BJ (cell line): ENCODE results near the gene EFCAB6. TPM values are rescaled to one million over a fixed set of nuclear protein-coding genes. Genes with fewer than 3 reads are reported as not detected.

Experiments used
- CTCF ChIA-PET: fragments of 350-600 bp; formaldehyde crosslinking; extraction: SDS; loops from one replicate; lab custom pipeline; 2021; ENCODE audit warnings: antibody characterized with exemption, inconsistent platforms; lab: Yijun Ruan, JAX
- POLR2A ChIA-PET: fragments of 300-600 bp; sonication (Branson Sonifier 250); formaldehyde crosslinking; extraction: SDS; loops from one replicate; lab custom pipeline; 2021; ENCODE audit warnings: antibody characterized with exemption; lab: Charles Lee
- DNase-seq: peaks from one replicate; pipeline ENCODE4 v3.0.0-alpha.2; 2011; ENCODE audit warnings: low read depth
- H3K27me3 ChIP-seq: 2 replicates; pipeline ENCODE4 v1.6.0; 2011; ENCODE audit warnings: low read length; ENCODE audit not compliant: control insufficient read depth, insufficient read depth
- H3K36me3 ChIP-seq: 2 replicates; pipeline ENCODE4 v1.5.1; 2011; ENCODE audit warnings: low read length; ENCODE audit not compliant: control insufficient read depth, insufficient read depth
- H3K4me3 ChIP-seq: 2 replicates; pipeline ENCODE4 v1.5.1; 2011; ENCODE audit warnings: low read depth, mild to moderate bottlenecking, control low read depth, low read length
- polyA plus RNA-seq: library from polyadenylated mRNA; depleted of rRNA; stranded (reverse); fragments of >200 nt; gene quantifications from 2 replicates; pipeline ENCODE4 v1.2.3, GENCODE V29; 2011
- TF ChIP-seq, protein P1 (sequence below): IDR thresholded peaks from 2 replicates; pipeline ENCODE4 v1.5.1; 2011; ENCODE audit warnings: low read depth, mild to moderate bottlenecking, control low read depth, inconsistent platforms, low read length, moderate library complexity; ENCODE audit not compliant: insufficient read depth

The EFCAB6 gene
- polyA plus RNA-seq, 1 experiment, result 0.75 TPM

DNA sequence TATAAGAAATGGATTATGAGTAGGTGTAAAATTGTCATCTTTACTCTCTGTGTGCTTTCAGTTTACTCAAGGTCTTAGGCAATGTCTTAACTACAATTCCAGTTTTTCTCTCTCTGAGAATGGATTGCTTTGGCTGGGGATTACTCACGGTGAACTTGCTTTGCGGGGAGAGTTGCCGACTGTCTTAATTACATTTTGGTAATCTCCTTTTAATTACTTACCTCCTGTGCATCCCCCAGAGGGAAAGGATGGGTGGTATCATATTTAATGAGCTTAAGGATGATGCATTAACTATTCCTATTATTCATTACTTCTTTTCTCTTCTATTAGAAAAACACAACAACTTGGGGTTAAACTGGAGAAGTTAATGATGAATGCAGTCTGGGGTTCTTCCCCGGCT is 240.9 kb downstream of the EFCAB6 start:
- CTCF ChIA-PET, result no interaction called here
- TF ChIP-seq, protein P1, sequence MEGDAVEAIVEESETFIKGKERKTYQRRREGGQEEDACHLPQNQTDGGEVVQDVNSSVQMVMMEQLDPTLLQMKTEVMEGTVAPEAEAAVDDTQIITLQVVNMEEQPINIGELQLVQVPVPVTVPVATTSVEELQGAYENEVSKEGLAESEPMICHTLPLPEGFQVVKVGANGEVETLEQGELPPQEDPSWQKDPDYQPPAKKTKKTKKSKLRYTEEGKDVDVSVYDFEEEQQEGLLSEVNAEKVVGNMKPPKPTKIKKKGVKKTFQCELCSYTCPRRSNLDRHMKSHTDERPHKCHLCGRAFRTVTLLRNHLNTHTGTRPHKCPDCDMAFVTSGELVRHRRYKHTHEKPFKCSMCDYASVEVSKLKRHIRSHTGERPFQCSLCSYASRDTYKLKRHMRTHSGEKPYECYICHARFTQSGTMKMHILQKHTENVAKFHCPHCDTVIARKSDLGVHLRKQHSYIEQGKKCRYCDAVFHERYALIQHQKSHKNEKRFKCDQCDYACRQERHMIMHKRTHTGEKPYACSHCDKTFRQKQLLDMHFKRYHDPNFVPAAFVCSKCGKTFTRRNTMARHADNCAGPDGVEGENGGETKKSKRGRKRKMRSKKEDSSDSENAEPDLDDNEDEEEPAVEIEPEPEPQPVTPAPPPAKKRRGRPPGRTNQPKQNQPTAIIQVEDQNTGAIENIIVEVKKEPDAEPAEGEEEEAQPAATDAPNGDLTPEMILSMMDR, result no peak

GRCh38 chr22:43570531-43571165 is 241.5 kb downstream of the EFCAB6 start:
- no peaks in the 10 kb centered on the region for H3K36me3 ChIP-seq
- TF ChIP-seq, protein P1, result no peak
- ChIA-PET POLR2A (no interaction called here), CTCF (no interaction called here)
- no peak overlapping the region for H3K4me3 ChIP-seq
- DNase-seq, result no peak
- no peaks in the 10 kb centered on the region for H3K27me3 ChIP-seq

More for the DNA sequence above, 240.9 kb downstream of the EFCAB6 start:
- no peaks in the 10 kb centered on the region for H3K36me3 ChIP-seq
- POLR2A ChIA-PET, result no interaction called here
- no peaks in the 10 kb centered on the region for H3K27me3 ChIP-seq
- no peak overlapping the region for H3K4me3 ChIP-seq
- no peak for DNase-seq

- Histone ChIP-seq H3K36me3 (no peaks in the 10 kb centered on the region), H3K4me3 (no peak overlapping the region), H3K27me3 (no peaks in the 10 kb centered on the region)
- DNase-seq, result no peak
- CTCF ChIA-PET, result no interaction called here
- POLR2A ChIA-PET, result no interaction called here
- TF ChIP-seq, protein P1, result no peak
Measured at GRCh38 chr22:43569111-43569510, 243.0 kb downstream of the EFCAB6 start.

DNA sequence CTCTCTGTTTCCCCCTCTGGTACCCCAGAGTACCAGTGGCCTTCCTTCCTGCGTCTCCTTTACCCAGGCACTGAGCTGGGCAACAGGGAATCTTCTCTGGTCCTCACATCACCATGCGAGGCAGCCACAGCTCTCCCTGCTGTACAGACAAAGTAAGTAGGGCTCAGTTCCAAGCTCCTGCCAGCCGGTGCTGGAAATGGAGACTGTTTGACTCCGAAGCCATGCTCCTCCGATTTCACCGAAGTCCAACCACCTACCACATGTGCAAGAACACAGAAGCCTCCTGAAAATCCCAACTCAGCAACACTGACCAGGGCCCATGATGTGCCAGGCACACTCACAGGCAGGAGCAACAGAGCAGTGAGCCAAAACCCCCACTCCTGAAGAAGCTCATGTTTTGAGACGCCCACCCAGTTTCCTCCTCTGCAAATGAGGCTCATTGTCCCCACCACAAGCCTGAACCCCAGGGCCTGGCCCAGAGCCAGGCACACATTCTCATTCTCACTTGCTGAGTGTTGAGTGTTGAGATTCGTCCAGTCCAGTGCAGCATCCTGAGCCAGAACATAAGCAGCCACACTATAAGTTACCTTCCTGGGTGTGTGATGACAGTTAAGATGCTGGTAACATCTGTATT is 244.3 kb downstream of the EFCAB6 start:
- H3K27me3 ChIP-seq, result no peaks in the 10 kb centered on the region
- DNase-seq, result no peak
- H3K36me3 ChIP-seq, result no peaks in the 10 kb centered on the region
- POLR2A ChIA-PET, result no interaction called here
- no peak overlapping the region for H3K4me3 ChIP-seq
- CTCF ChIA-PET, result interaction anchor here (1.7 kb wide), 1 partner anchor 8 kb away, joined by 6 read pairs; no protein-coding TSS in a partner anchor
- TF ChIP-seq, protein P1, result no peak

DNA sequence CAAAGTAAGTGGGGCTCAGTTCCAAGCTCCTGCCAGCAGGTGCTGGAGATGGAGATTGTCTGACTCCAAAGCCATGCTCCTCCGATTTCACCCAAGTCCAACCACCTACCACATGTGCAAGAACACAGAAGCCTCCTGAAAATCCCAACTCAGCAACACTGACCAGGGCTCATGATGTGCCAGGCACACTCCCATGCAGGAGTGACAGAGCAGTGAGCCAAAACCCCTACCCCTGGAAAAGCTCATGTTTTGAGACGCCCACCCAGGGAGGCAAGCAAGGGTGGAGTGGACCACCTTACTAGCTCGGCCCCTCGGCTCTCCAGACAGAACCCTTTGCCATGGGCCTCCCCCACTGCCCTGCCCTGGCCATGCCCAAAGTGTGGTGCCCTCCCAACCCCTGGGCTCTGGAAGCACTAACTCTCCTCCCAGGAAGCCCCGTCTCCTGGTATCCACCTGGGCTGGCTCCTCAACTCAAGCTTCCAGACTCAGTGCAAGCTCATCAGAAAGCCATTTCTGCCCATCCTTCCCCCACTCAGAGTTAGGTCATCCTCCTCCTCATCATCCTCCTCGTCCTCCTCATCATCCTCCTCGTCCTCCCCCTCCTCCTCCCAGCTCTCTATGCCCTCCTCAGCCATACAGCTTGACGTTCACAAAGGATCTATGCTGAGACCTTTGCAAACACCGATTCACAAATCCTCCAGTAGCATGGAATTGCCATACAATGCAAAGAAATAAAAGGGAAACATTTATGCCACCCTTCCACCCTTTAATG is 245.4 kb downstream of the EFCAB6 start:
- no peak for DNase-seq
- H3K4me3 ChIP-seq, result no peak overlapping the region
- H3K36me3 ChIP-seq, result no peaks in the 10 kb centered on the region
- TF ChIP-seq, protein P1, result no peak
- H3K27me3 ChIP-seq, result no peaks in the 10 kb centered on the region
- CTCF ChIA-PET, result interaction anchor here (1.7 kb wide), 1 partner anchor 9 kb away, joined by 6 read pairs; no protein-coding TSS in a partner anchor
- POLR2A ChIA-PET, result no interaction called here
